Neural cell (in vitro differentiated cells): ENCODE results near the gene NSG1. TPM values are rescaled to one million over a fixed set of nuclear protein-coding genes. Genes with fewer than 3 reads are reported as not detected.

Experiments used
- H2AFZ ChIP-seq: fragments of 200-600, 300-800 bp; sonication (generic), shearing (Covaris generic); 2 replicates; pipeline ENCODE4 v1.6.0; 2014; ENCODE audit warnings: low read depth, mild to moderate bottlenecking, antibody characterized with exemption, low read length, moderate library complexity
- H3F3A ChIP-seq: fragments of 200-600 bp; shearing (Covaris generic); 2 replicates; pipeline ENCODE4 v1.6.1; 2016; ENCODE audit warnings: mild to moderate bottlenecking, moderate library complexity, mixed read lengths, antibody characterized with exemption, low read length; ENCODE audit not compliant: insufficient read depth, poor library complexity, severe bottlenecking
- H3K27ac ChIP-seq: fragments of 200-600, 300-800 bp; sonication (generic), shearing (Covaris generic); 2 replicates; pipeline ENCODE4 v1.5.1; 2014; ENCODE audit warnings: mild to moderate bottlenecking, low read length, moderate library complexity
- H3K27me3 ChIP-seq: fragments of 300-800, 200-600 bp; sonication (generic), shearing (Covaris generic); 2 replicates; pipeline ENCODE4 v1.6.0; 2014; ENCODE audit warnings: mild to moderate bottlenecking, low read depth, low read length, moderate library complexity; ENCODE audit not compliant: insufficient read depth
- H3K36me3 ChIP-seq: fragments of 300-800, 200-600 bp; sonication (generic), shearing (Covaris generic); 2 replicates; pipeline ENCODE4 v1.5.1; 2014; ENCODE audit warnings: mild to moderate bottlenecking, antibody characterized with exemption, low read length, moderate library complexity; ENCODE audit not compliant: insufficient read depth
- H3K4me2 ChIP-seq: fragments of 300-800, 200-600 bp; sonication (generic), shearing (Covaris generic); 2 replicates; pipeline ENCODE4 v1.6.0; 2014; ENCODE audit warnings: mild to moderate bottlenecking, low read length
- H3K4me3 ChIP-seq: fragments of 300-800, 200-600 bp; sonication (generic), shearing (Covaris generic); 2 replicates; pipeline ENCODE4 v1.5.1; 2014; ENCODE audit warnings: mild to moderate bottlenecking, low read length, moderate library complexity
- H3K79me2 ChIP-seq: fragments of 200-600 bp; shearing (Covaris generic); replicated peaks from 2 replicates; pipeline ENCODE4 v1.6.0; 2014; ENCODE audit warnings: mild to moderate bottlenecking, low read length, moderate library complexity; ENCODE audit not compliant: insufficient read depth
- H3K9ac ChIP-seq: fragments of 300-800, 200-600 bp; sonication (generic), shearing (Covaris generic); 2 replicates; pipeline ENCODE4 v1.6.1; 2016; ENCODE audit warnings: mild to moderate bottlenecking, low read length, mixed read lengths
- H3K9me2 ChIP-seq: fragments of 200-600 bp; shearing (Covaris generic); 2 replicates; pipeline ENCODE4 v1.6.1; 2016; ENCODE audit warnings: mild to moderate bottlenecking, low read length, mixed read lengths; ENCODE audit not compliant: insufficient read depth
- H3K9me3 ChIP-seq: fragments of 200-600, 300-800 bp; sonication (generic), shearing (Covaris generic); 2 replicates; pipeline ENCODE4 v1.6.1; 2016; ENCODE audit warnings: mild to moderate bottlenecking, mixed run types, low read length, moderate library complexity, mixed read lengths
- H4K20me1 ChIP-seq: fragments of 200-600 bp; shearing (Covaris generic); 2 replicates; pipeline ENCODE4 v1.6.1; 2016; ENCODE audit warnings: mild to moderate bottlenecking, mixed run types; ENCODE audit not compliant: insufficient read depth
- EP300 ChIP-seq: fragments of 450-650 bp; conservative IDR thresholded peaks from 2 replicates; pipeline ENCODE4 v1.6.1; 2014; ENCODE audit warnings: antibody characterized with exemption, mild to moderate bottlenecking, moderate library complexity; ENCODE audit not compliant: poor library complexity, severe bottlenecking
- EZH2 ChIP-seq: fragments of 200-600, 300-800 bp; shearing (Covaris generic), sonication (generic); IDR thresholded peaks from 2 replicates; pipeline ENCODE4 v1.6.1; 2014; ENCODE audit warnings: antibody characterized with exemption, low read length, borderline replicate concordance, mild to moderate bottlenecking; ENCODE audit not compliant: insufficient read depth, poor library complexity, severe bottlenecking
- MXI1 ChIP-seq: fragments of 450-650 bp; conservative IDR thresholded peaks from 2 replicates; pipeline ENCODE4 v1.6.1; 2014; ENCODE audit warnings: antibody characterized with exemption, mild to moderate bottlenecking; ENCODE audit not compliant: poor library complexity, severe bottlenecking
- POLR2AphosphoS5 ChIP-seq: IDR thresholded peaks from 2 replicates; pipeline ENCODE4 v1.6.1; 2012
- RAD21 ChIP-seq: fragments of 450-650 bp; conservative IDR thresholded peaks from 2 replicates; pipeline ENCODE4 v1.6.1; 2014; ENCODE audit warnings: antibody characterized with exemption, mild to moderate bottlenecking, moderate library complexity
- SMC3 ChIP-seq: fragments of 450-650 bp; conservative IDR thresholded peaks from 2 replicates; pipeline ENCODE4 v1.6.1; 2014; ENCODE audit warnings: antibody characterized with exemption, mild to moderate bottlenecking, moderate library complexity; ENCODE audit not compliant: poor library complexity
- TAF1 ChIP-seq: IDR thresholded peaks from 2 replicates; pipeline ENCODE4 v1.6.1; 2012; ENCODE audit warnings: low read depth
- polyA plus RNA-seq: library from polyadenylated mRNA; depleted of rRNA; stranded (reverse); fragments of >200 nt; gene quantifications from 2 replicates; pipeline ENCODE4 v1.2.3, GENCODE V29; 2014
- TF ChIP-seq, protein P1 (sequence below): fragments of 450-650 bp; IDR thresholded peaks from 2 replicates; pipeline ENCODE4 v1.5.1; 2014; ENCODE audit warnings: antibody characterized with exemption, mild to moderate bottlenecking, moderate library complexity; ENCODE audit not compliant: poor library complexity, severe bottlenecking
- TF ChIP-seq, protein P2 (sequence below): IDR thresholded peaks from 2 replicates; pipeline ENCODE4 v1.6.1; 2012; ENCODE audit warnings: borderline replicate concordance

The NSG1 gene
- polyA plus RNA-seq, 1 donor from 2014 or later: 921 TPM

DNA sequence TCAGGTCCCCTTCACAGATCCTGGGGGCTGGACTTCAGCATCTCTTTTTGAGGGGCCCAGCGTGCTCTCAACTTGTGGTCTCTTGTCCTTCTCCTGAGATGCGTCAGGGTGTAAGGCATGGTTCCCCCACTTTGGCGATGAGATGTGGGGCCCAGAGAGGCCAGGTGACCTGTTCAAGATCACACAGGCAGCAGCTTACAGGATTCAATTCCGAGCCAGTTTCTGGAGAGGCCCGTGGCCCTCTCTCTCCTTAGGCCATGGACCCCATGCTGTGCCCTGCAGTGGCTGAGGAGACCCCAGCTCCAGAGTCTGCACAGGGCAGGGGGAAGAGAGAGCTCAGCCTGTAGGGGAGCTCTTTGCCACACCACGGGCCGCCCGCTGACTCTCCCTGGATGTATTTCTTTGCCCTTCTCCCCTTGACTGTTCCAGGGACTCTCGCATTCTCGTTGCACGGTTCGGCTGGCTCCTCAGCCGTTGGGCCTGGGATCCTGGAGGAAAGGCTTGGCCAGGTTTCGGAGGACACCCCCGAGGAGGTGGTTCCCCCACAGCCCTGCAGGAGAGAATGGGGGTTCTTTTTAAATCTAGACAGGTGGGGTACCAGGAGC, 18.6 kb downstream of the NSG1 start:
- Histone ChIP-seq H3K9me2 (no peaks in the 10 kb centered on the region), H3F3A (no peaks in the 10 kb centered on the region), H4K20me1 (peaks cover 23% of the 10 kb centered on the region), H3K4me3 (no peak overlapping the region), H3K4me2 (no peak overlapping the region), H3K27me3 (no peaks in the 10 kb centered on the region), H3K79me2 (peaks cover 5% of the 10 kb centered on the region), H3K9ac (no peak overlapping the region), H3K9me3 (no peaks in the 10 kb centered on the region), H3K27ac (no peak overlapping the region), H2AFZ (no peak overlapping the region), H3K36me3 (peaks cover 22% of the 10 kb centered on the region)
- TF ChIP-seq POLR2AphosphoS5 (no peak), EP300 (no peak), TAF1 (no peak), MXI1 (no peak), EZH2 (no peak), SMC3 (no peak), RAD21 (no peak)

GRCh38 chr4:4406455-4407298, 19.8 kb downstream of the NSG1 start:
- H3K27me3 ChIP-seq: no peaks in the 10 kb centered on the region
- no peak overlapping the region for H3K9ac ChIP-seq
- no peak overlapping the region for H3K4me2 ChIP-seq
- H3K79me2 ChIP-seq: no peaks in the 10 kb centered on the region
- no peaks in the 10 kb centered on the region for H3K9me3 ChIP-seq
- H3K27ac ChIP-seq: no peak overlapping the region
- no peak overlapping the region for H3K4me3 ChIP-seq
- peaks cover 23% of the 10 kb centered on the region for H4K20me1 ChIP-seq
- no peaks in the 10 kb centered on the region for H3F3A ChIP-seq
- no peak overlapping the region for H2AFZ ChIP-seq
- TF ChIP-seq POLR2AphosphoS5 (no peak), SMC3 (no peak), EZH2 (no peak), MXI1 (no peak), EP300 (no peak), TAF1 (no peak), RAD21 (no peak)
- TF ChIP-seq, protein P1, sequence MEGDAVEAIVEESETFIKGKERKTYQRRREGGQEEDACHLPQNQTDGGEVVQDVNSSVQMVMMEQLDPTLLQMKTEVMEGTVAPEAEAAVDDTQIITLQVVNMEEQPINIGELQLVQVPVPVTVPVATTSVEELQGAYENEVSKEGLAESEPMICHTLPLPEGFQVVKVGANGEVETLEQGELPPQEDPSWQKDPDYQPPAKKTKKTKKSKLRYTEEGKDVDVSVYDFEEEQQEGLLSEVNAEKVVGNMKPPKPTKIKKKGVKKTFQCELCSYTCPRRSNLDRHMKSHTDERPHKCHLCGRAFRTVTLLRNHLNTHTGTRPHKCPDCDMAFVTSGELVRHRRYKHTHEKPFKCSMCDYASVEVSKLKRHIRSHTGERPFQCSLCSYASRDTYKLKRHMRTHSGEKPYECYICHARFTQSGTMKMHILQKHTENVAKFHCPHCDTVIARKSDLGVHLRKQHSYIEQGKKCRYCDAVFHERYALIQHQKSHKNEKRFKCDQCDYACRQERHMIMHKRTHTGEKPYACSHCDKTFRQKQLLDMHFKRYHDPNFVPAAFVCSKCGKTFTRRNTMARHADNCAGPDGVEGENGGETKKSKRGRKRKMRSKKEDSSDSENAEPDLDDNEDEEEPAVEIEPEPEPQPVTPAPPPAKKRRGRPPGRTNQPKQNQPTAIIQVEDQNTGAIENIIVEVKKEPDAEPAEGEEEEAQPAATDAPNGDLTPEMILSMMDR: no peak
- TF ChIP-seq, protein P2, sequence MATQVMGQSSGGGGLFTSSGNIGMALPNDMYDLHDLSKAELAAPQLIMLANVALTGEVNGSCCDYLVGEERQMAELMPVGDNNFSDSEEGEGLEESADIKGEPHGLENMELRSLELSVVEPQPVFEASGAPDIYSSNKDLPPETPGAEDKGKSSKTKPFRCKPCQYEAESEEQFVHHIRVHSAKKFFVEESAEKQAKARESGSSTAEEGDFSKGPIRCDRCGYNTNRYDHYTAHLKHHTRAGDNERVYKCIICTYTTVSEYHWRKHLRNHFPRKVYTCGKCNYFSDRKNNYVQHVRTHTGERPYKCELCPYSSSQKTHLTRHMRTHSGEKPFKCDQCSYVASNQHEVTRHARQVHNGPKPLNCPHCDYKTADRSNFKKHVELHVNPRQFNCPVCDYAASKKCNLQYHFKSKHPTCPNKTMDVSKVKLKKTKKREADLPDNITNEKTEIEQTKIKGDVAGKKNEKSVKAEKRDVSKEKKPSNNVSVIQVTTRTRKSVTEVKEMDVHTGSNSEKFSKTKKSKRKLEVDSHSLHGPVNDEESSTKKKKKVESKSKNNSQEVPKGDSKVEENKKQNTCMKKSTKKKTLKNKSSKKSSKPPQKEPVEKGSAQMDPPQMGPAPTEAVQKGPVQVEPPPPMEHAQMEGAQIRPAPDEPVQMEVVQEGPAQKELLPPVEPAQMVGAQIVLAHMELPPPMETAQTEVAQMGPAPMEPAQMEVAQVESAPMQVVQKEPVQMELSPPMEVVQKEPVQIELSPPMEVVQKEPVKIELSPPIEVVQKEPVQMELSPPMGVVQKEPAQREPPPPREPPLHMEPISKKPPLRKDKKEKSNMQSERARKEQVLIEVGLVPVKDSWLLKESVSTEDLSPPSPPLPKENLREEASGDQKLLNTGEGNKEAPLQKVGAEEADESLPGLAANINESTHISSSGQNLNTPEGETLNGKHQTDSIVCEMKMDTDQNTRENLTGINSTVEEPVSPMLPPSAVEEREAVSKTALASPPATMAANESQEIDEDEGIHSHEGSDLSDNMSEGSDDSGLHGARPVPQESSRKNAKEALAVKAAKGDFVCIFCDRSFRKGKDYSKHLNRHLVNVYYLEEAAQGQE: no peak
- no peaks in the 10 kb centered on the region for H3K9me2 ChIP-seq
- H3K36me3 ChIP-seq: peaks cover 10% of the 10 kb centered on the region
